Stimulated activated CD8-positive, alpha-beta memory T cell treated with anti-CD3 and anti-CD28 coated beads, Interleukin-4, amount 100 ng/mL, for 1 hour (primary cell): Measurements from ENCODE around the gene MTG1.
"Not testable (repeated sequence)": the region's sequence is repeated elsewhere in the genome, so short reads cannot be mapped to it uniquely, and the experiment has no call there.

Experiments used
- DNase-seq, 2 donors: peaks; one replicate each; pipeline ENCODE4 v3.0.0-alpha.2; 2020; ENCODE audit warnings: low read depth in 2 of 2, low spot score in 1 of 2

MTG1 gene

GRCh38 chr10:133422223-133422806 lies 28.4 kb downstream of the MTG1 start:
- DNase-seq: no peak

GRCh38 chr10:133422807-133423771 lies 29.1 kb downstream of the MTG1 start:
- no peak for DNase-seq

DNA sequence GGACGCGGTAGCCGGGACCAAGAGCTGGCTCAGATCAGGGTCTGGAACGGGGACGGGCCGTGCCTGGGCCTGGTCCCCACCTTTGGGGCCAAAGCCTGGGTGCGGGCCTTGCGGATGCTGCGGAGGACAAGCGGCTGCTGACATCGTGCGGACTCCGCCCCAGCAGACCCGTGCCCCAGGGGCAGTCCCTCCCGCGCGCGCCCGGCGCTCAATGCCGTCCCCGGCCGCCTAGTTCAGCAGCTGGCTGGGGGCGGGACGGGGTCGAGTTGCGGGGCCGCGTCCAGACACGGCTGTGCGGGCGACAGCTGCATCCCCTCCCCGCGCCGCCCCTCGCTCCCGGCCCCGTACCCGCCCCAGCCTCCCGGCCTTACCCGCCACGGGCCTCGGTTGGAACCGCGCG lies 30.1 kb downstream of the MTG1 start:
- DNase-seq: not testable (repeated sequence)

DNA sequence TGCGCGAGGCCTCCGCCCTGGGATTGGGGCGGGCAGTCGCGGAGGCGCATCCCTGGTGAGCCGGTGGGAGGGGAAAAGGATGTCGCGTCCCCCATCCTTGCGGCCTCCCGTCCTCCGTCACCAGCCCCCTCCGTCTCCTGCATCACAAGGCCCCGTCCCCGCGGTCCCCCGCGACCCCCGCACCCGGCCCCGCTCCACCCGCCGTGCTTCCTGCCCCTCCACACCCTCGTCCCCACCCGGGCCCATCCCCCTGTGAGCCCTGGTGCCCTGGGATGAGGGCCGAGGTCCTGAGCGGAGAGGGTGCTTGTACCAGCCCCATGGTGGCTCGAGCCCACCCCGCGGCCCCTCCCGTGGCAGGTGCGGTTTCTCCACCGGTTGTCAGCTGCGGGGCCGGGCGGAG lies 30.6 kb downstream of the MTG1 start, which contains the start of gene SPRN:
Gene SPRN, minus strand, starts transcription at position 25 of the 400 bp plus-strand sequence. CDS start 944 bp downstream, outside the sequence.
- DNase-seq: not testable (repeated sequence)

- DNase-seq: not testable (repeated sequence)
These were observed 35.6 kb downstream of the MTG1 start for GRCh38 chr10:133429571-133429970.

GRCh38 chr10:133431888-133432613 lies 38.1 kb downstream of the MTG1 start:
- not testable (repeated sequence) for DNase-seq

DNA sequence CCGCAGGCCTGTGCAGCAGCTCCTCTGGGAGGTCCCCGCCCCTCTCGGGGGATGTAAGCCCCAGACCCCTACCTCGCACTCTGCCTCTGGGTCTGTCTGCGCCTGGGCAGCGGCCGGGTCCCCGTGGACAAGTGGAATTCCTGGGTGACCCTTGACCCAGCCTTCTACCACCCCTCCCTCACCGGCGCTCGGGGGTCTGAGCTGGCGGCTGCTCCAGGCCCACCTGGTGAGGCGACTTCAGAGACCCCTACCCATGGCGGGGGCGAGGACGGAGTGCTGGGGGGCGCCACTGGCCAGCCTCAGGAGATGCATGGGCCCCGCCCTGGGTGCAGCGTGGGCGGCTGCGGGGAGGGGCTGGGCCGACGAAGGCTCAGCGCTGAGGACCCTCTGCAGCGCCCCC lies 38.8 kb downstream of the MTG1 start:
- DNase-seq: not testable (repeated sequence)

DNA sequence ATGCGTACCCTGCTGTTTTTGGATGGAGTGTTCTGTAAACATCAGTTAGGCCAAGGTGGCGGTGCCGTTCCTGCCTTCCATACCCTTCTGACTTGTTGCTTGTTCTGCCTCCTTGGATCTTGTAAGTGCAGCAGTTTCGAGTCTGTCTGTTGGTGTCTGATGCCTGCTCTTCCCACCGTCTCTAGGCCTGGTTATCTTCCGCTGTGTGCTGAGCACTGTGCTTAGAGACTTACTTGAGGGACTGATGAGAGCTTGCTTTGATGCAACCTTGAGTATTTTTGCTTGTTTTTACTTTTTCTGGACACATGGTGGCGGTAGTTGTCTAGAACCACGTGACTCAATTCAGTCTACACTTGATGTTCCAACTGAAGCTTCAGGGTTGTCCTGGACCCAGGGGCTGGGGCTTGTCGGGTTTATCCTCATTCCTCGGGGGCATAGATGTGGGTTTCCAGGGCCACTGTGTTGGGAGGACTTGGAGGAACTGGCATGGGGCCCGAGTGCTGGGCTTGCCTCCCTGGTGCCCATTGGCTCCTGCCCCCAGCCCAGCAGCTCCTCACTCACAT lies 44.8 kb downstream of the MTG1 start:
- no peak for DNase-seq

DNA sequence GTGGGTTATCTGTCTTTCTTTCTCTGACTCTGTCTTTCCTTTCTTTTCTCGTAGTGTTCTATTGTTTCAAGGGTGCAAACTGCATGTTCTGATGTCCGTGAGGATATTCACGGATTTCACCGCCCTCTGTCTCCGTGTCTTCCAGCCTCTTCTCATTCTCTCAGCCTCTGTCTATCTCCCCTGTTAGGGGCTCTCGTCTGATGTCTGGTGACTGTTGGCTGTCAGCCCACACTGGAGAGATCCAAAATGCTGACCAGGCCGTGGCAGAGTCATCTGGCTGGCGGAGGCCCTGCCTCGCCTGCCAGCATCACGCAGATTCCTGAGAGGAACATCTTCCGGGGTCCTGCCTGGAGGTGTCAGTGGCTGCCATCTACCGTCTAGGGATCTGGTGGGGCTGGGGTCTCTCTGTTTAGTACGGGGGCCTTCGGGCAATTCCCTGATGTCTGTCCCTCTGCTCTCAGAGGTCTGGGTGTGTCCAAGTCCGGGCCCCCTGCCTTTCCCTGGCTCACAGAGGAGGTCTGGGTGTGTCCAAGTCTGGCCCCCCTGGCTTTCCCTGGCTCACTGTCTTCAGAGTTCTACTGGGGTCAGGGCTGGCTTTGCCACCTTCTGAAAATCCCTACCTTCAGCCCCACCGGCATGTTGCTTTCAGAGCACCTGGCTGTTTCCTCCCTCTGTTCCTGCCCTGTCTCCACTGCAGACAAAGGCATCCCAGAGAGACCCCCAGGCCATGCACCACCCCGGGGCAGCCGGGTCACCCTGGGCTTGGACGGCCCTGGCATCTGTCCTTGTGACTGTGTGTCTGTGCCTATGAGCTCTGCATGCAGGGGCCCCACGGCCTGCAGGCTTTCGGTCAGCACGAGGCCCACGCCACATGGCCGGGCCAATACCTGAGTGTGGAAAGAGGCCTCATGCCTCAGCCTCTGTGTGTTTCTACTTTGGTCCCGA lies 45.8 kb downstream of the MTG1 start:
- no peak for DNase-seq

GRCh38 chr10:133440633-133441285 lies 46.8 kb downstream of the MTG1 start:
- DNase-seq: no peak

DNA sequence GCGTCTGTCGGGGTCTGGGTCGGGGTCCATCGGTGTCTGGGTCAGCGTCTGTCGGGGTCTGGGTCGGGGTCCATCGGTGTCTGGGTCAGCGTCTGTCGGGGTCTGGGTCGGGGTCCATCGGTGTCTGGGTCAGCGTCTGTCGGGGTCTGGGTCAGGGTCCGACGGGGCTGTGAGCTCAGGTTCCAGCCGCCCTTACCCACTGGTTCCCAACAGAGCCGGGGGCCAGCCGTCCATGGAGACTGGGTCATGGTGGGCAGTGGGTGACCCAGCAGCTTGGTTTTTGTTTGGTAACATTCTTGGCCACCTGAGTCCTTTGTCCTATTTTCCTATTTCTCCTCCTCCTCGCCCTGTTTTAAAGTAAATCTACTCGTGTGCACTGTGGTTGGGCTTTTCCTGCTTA lies 47.4 kb downstream of the MTG1 start:
- DNase-seq: not testable (repeated sequence)

GRCh38 chr10:133441780-133442179 lies 47.8 kb downstream of the MTG1 start:
- DNase-seq: no peak

DNA sequence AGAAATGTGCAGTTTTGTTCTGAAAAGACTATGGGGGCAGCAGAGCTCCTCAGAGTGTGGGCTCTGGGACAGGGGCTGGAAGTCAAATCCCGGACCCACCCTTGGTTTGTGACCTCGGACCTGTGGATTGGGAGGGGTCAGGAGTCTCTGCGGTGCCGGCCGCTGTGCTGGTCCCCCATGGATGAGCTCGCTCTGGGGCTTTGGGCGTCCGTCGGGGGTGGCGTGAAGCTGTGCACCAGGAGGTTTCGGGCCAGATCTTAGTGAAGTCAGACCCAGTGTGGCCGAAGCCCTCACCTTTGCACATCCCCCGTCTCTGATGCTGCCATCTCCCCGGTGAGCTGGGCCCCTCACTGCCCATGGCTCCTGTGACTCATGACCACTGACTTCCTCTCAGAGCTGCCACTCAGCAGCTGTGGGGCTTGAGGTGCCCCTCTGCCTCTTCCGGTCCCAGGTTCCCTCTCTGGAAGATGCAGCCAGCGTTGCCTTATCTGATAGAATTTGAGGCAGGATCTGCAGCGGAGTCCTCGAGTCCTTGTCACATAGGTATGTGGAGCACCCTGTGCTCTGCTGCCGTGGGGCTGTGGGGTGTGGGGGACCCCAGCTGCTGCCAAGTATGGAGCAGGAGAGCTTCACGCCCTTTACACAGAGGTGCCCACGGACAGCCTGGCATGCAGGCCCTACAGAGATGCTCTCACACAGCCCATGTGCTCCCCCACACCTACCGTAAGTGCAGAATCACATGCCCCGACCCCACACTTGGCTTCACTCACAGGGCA lies 48.4 kb downstream of the MTG1 start:
- DNase-seq: no peak

DNA sequence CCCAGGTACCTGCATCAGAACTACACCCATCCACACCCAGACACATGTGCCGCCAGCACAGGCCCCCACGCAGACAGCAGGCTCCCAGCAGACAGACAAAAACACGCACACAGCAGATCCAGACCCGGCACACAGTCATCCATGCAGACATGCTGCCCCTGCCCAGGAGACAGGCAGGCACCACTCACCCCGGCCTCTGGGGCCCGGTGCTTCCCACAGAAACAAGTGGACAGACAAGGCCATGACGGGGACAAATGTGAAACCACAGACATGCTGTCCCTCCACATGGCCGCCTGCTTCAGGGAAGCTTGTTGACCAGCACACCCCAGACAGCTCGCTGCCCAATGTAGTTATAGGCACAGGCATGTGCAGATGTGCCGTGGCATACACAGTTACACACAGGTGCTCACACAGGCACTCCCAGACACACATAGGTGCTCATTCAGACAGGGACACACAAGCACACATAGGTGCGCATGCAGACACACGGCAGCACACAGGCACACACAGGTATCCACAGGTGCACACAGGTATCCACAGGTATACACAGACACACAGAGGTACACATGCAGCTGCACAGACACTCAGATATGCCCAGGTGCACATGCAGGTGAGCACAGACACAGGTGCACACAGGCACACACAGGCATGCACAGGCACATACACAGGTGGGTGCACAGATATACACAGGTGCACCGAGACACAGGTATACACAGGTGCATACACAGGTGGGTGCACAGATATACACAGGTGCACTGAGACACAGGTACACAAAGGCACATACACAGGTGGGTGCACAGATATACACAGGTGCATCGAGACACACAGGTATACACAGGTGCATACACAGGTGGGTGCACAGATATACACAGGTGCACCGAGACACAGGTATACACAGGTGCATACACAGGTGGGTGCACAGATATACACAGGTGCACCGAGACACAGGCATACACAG lies 49.3 kb downstream of the MTG1 start:
- DNase-seq: no peak

DNA sequence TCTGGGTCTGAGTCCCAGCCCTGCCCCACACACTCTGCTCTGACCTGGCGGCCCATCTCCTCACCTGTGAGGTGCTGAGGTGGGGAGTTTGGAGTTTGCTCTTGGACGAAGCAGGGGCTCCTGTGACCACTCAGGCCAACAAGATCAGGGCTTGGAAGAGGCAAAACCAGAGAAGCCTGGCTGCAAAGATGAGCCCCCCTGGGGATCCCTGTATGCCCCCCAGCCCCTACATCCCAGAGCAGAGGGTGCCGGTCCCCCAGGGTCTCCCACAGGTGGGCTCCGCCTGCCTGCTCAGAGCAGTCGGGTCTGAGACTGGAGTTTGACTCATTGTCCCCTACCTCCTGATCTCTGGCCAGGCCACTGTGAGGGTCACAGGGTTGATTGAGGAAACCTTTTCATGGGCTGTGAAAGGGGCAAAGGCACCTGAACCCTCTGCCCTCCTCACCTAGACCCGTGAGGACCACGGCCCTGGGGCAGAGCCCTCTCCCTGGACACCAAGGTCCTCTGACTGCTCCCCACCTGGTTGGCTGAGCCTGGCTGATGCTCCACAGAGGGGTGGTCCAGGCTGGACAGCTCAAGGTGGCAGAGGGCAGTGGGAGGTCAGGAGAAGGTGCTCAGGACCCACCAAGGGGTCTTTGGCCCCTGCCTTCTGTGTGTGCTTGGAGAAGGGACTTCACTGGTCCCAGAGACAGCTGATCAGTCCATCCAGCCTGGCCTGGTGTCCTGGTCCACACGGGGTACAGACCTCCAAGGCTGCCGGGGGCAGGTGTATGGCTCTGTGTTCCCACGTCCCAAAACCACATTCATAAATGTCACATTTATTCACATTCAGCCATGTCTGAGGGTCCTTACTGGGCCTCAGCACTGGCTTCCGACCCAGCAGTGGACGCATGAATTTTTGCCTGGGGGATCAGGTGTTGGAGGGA lies 50.6 kb downstream of the MTG1 start:
- DNase-seq: no peak

DNA sequence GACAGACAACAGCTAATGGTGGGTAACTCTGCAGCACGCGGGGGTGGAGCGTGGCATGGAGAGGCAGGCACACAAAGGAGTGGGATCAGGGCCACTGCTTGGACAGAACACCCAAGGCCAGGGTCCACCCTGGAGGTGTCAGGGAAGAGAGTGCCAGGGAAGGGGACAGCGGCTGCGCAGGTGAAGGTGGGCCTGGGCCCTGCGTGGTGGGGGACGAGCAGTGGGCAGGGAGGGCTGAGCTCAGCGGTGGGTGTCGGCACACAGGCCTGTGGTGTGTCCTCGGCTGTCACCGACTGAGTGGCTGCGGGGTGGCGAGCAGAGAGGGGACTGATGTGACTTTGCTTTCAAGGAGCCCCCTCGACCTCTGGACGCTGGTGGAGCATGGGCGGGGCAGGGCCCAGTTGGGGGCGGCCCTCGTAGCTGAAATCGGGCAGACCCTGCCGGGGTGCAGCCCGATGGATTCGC lies 51.3 kb downstream of the MTG1 start:
- no peak for DNase-seq
